Fibroblast of the aortic adventitia (primary cell): ENCODE measurements around the gene TMCO4. TPM values are rescaled to one million over a fixed set of nuclear protein-coding genes. Genes with fewer than 3 reads are reported as not detected.

Experiments used
- DNase-seq: peaks from one replicate; pipeline ENCODE4 v3.0.0-alpha.2; 2010; ENCODE audit warnings: low read depth
- H3K4me3 ChIP-seq: 2 replicates; pipeline ENCODE4 v1.5.1; 2011; ENCODE audit warnings: low read depth, mild to moderate bottlenecking, control low read depth, low read length, moderate library complexity
- CTCF ChIP-seq: IDR thresholded peaks from 2 replicates; pipeline ENCODE4 v1.5.1; 2011; ENCODE audit warnings: mild to moderate bottlenecking, low read length, control low read depth, inconsistent platforms; ENCODE audit not compliant: insufficient read depth
- total RNA-seq: library from RNA; depleted of rRNA; stranded (reverse); fragments of >200 nt; gene quantifications from 2 replicates; pipeline ENCODE4 v1.2.3, GENCODE V29; 2012; ENCODE audit warnings: low replicate concordance

The TMCO4 gene
- total RNA-seq, 1 donor: 30.9 TPM

- peak overlapping the region; percentile 87 for H3K4me3 ChIP-seq
- TF ChIP-seq CTCF: no peak
- DNase-seq: peak; percentile 27
Observed at GRCh38 chr1:19645411-19646251, 154.1 kb downstream of the TMCO4 start.

- peak overlapping the region; percentile 87 for H3K4me3 ChIP-seq
- no peak for TF ChIP-seq CTCF
- DNase-seq: no peak
Observed at GRCh38 chr1:19644681-19645410, 154.9 kb downstream of the TMCO4 start.

GRCh38 chr1:19644395-19644680 is 155.4 kb downstream of the TMCO4 start:
- peak overlapping the region; percentile 87 for H3K4me3 ChIP-seq
- DNase-seq: no peak
- TF ChIP-seq CTCF: no peak

GRCh38 chr1:19643602-19644394 is 155.9 kb downstream of the TMCO4 start, which contains the start of gene NBL1:
Gene NBL1, plus strand, starts transcription at chr1:19644311. Its CDS starts 10,720 bp downstream, at chr1:19655031.
- TF ChIP-seq CTCF: no peak
- DNase-seq: peak; percentile 64
- peak within 1 kb of the TSS; percentile 87 for H3K4me3 ChIP-seq

GRCh38 chr1:19643121-19643520 is 156.6 kb downstream of the TMCO4 start:
- TF ChIP-seq CTCF: peak; percentile 28
- DNase-seq: no peak
- peak overlapping the region; percentile 87 for H3K4me3 ChIP-seq
